Panc1 (cell line): ENCODE results near the gene C1S. TPM values are rescaled to one million over a fixed set of nuclear protein-coding genes. Genes with fewer than 3 reads are reported as not detected.

Experiments
- ATAC-seq: fragments of 200-7000 bp; cut with Tn5 transposase; 2 replicates; pipeline ENCODE4 v1.9.1; 2020; ENCODE audit warnings: mild to moderate bottlenecking, moderate library complexity
- BruUV-seq: library from RNA; stranded (reverse); fragments of 400-500 nt; replicated peaks from 2 replicates; lab custom pipeline; 2021; lab: Mats Ljungman, UMichigan
- CTCF ChIA-PET: fragments of 300-600 bp; sonication (Branson Sonifier 250); formaldehyde crosslinking; loops from one replicate; lab custom pipeline; 2022; ENCODE audit warnings: antibody characterized with exemption; lab: Charles Lee
- POLR2A ChIA-PET: fragments of 300-600 bp; sonication (Branson Sonifier 250); formaldehyde crosslinking; loops from one replicate; lab custom pipeline; 2022; ENCODE audit warnings: antibody characterized with exemption; lab: Charles Lee
- DNase-seq: peaks from one replicate; pipeline ENCODE4 v3.0.0-alpha.2; 2010; ENCODE audit warnings: low read depth, low spot score
- H3K27ac ChIP-seq: 2 replicates; pipeline ENCODE4 v1.5.1; 2011; ENCODE audit warnings: mild to moderate bottlenecking, low read length, inconsistent platforms
- H3K27me3 ChIP-seq: fragments of 200-500 bp; sonication (Bioruptor generic); 2 replicates; pipeline ENCODE4 v1.6.0; 2014; ENCODE audit warnings: low read length, inconsistent platforms; ENCODE audit not compliant: control insufficient read depth, insufficient read depth
- H3K36me3 ChIP-seq: fragments of 200-500 bp; sonication (Bioruptor generic); 2 replicates; pipeline ENCODE4 v1.5.1; 2014; ENCODE audit warnings: inconsistent platforms, mild to moderate bottlenecking, low read length, moderate library complexity; ENCODE audit not compliant: control insufficient read depth, insufficient read depth
- H3K4me1 ChIP-seq: 2 replicates; pipeline ENCODE4 v1.5.1; 2011; ENCODE audit warnings: inconsistent platforms, mild to moderate bottlenecking, low read length, moderate library complexity; ENCODE audit not compliant: control insufficient read depth, insufficient read depth
- H3K4me3 ChIP-seq, 2 experiments: 2 replicates each; pipeline ENCODE4 v1.5.1; 2011 to 2012; ENCODE audit warnings: low read depth in 2 of 2, low read length in 2 of 2, mild to moderate bottlenecking in 2 of 2, inconsistent platforms in 1 of 2, moderate library complexity in 1 of 2
- H3K9me3 ChIP-seq: fragments of 200-500 bp; sonication (Bioruptor generic); 2 replicates; pipeline ENCODE4 v1.5.1; 2014; ENCODE audit warnings: low read depth, mild to moderate bottlenecking, inconsistent platforms, low read length, moderate library complexity; ENCODE audit not compliant: control insufficient read depth, insufficient read depth
- POLR2AphosphoS5 ChIP-seq: IDR thresholded peaks from 2 replicates; pipeline ENCODE4 v1.6.1; 2012; ENCODE audit warnings: mild to moderate bottlenecking, low read depth, low read length, moderate library complexity
- SIN3A ChIP-seq: IDR thresholded peaks from 2 replicates; pipeline ENCODE4 v1.6.1; 2012; ENCODE audit warnings: low read depth, mild to moderate bottlenecking, low read length, moderate library complexity, borderline replicate concordance; ENCODE audit not compliant: insufficient read depth
- TCF7L2 ChIP-seq: IDR thresholded peaks from 2 replicates; pipeline ENCODE4 v1.6.1; 2011; ENCODE audit warnings: mild to moderate bottlenecking, low read depth, low read length, inconsistent platforms
- in situ Hi-C: cut with HindIII; loops from 2 replicates; pipeline ENCODE4 v1.10.0; 2016; ENCODE audit warnings: low sequenced_read_pairs, low pct_unique_long_range_greater_than_20kb
- intact Hi-C: fragments of 100-400 bp; cut with micrococcal nuclease; formaldehyde crosslinking; loops from one replicate; pipeline ENCODE4 v1.10.0; 2022; ENCODE audit not compliant: unreplicated experiment
- total RNA-seq: library from RNA; stranded (reverse); gene quantifications from one replicate; pipeline ENCODE4 v1.2.1, GENCODE V29; 2021; ENCODE audit not compliant: unreplicated experiment
- TF ChIP-seq, protein P1 (sequence below), 2 experiments: IDR thresholded peaks; 2 replicates each; pipeline ENCODE4 v1.6.1; 2011 to 2012; ENCODE audit warnings: low read depth in 2 of 2, control low read depth in 1 of 2, low read length in 1 of 2, mild to moderate bottlenecking in 1 of 2, moderate library complexity in 1 of 2; ENCODE audit not compliant: insufficient read depth in 1 of 2
- TF ChIP-seq, protein P2 (sequence below): fragments of 450-650 bp; IDR thresholded peaks from 2 replicates; pipeline ENCODE4 v1.5.1; 2017; ENCODE audit warnings: mild to moderate bottlenecking

Gene C1S
- total RNA-seq, 1 experiment from 2014 or later, result 1.8 TPM

DNA sequence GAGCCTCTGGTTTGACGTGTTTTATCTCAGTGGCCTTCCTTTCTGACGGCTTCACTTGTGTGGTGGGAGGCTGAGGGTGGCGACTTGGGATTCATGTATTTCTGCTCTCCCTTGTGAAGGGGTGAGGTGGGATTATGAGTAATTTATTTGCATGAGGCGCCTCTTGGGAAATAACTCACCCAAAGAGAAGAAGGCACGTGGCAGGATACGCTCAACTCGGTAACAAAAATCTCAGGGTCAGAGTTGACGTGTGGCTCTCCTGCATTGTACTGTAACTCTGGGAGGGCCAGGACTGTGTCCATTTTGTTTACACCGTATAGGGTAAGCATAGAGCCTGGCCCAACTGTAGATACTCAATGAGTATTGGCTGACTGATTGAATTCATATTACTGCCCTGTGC is 14.6 kb upstream of the C1S start:
- Histone ChIP-seq H3K27ac (no peak overlapping the region), H3K36me3 (no peaks in the 10 kb centered on the region), H3K9me3 (no peaks in the 10 kb centered on the region), H3K4me1 (no peaks in the 10 kb centered on the region), H3K27me3 (no peaks in the 10 kb centered on the region), H3K4me3 (no peak overlapping the region)
- ATAC-seq (no peak), DNase-seq (no peak)
- TF ChIP-seq SIN3A (no peak), POLR2AphosphoS5 (no peak), TCF7L2 (no peak)
- TF ChIP-seq, protein P1, sequence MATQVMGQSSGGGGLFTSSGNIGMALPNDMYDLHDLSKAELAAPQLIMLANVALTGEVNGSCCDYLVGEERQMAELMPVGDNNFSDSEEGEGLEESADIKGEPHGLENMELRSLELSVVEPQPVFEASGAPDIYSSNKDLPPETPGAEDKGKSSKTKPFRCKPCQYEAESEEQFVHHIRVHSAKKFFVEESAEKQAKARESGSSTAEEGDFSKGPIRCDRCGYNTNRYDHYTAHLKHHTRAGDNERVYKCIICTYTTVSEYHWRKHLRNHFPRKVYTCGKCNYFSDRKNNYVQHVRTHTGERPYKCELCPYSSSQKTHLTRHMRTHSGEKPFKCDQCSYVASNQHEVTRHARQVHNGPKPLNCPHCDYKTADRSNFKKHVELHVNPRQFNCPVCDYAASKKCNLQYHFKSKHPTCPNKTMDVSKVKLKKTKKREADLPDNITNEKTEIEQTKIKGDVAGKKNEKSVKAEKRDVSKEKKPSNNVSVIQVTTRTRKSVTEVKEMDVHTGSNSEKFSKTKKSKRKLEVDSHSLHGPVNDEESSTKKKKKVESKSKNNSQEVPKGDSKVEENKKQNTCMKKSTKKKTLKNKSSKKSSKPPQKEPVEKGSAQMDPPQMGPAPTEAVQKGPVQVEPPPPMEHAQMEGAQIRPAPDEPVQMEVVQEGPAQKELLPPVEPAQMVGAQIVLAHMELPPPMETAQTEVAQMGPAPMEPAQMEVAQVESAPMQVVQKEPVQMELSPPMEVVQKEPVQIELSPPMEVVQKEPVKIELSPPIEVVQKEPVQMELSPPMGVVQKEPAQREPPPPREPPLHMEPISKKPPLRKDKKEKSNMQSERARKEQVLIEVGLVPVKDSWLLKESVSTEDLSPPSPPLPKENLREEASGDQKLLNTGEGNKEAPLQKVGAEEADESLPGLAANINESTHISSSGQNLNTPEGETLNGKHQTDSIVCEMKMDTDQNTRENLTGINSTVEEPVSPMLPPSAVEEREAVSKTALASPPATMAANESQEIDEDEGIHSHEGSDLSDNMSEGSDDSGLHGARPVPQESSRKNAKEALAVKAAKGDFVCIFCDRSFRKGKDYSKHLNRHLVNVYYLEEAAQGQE (IDR thresholded peaks at IDR 0.05; ENCODE audit: insufficient read depth in 1 of 2, low read depth in 2 of 2, low read length in 1 of 2), result no peak
- TF ChIP-seq, protein P2, sequence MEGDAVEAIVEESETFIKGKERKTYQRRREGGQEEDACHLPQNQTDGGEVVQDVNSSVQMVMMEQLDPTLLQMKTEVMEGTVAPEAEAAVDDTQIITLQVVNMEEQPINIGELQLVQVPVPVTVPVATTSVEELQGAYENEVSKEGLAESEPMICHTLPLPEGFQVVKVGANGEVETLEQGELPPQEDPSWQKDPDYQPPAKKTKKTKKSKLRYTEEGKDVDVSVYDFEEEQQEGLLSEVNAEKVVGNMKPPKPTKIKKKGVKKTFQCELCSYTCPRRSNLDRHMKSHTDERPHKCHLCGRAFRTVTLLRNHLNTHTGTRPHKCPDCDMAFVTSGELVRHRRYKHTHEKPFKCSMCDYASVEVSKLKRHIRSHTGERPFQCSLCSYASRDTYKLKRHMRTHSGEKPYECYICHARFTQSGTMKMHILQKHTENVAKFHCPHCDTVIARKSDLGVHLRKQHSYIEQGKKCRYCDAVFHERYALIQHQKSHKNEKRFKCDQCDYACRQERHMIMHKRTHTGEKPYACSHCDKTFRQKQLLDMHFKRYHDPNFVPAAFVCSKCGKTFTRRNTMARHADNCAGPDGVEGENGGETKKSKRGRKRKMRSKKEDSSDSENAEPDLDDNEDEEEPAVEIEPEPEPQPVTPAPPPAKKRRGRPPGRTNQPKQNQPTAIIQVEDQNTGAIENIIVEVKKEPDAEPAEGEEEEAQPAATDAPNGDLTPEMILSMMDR, result no peak
- CTCF ChIA-PET, result no interaction called here
- in situ Hi-C loops (no loop called here), intact Hi-C loops (no loop called here)
- no TSS peak for BruUV-seq
- POLR2A ChIA-PET, result no interaction called here

DNA sequence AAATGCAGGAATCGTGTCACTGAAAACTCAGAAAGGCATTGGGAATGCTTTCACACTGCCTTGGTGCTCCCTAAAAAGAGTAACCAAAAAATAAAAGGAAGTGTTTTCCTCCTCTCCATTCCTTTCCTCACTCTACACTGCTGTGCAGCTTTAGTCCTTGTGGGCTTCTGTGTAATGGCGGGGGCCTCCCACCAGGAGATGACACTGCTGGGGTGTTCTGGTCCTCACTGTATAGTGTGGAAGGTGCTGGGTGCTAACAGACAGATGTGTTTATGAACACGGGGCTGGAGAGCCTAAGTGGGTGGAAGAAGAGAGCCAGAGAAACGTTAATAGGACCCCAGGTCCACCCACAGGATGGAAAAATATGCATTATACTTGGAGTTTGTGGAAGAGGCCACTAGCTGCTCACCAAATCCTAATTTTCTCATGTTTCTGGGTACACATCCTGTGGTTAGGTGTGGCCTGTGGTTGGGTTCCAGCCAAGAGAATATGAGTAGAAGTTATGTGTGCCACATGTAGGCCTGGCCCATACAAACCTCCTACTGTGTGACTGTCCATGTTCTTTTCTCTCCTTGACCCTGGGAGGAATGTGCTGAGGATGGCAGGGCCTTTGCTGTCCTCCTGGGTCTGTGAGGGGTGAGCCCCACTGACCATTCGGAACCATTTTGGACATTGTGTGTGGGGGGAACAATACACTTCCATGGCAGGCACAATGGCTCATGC is 14.0 kb upstream of the C1S start:
- ChIA-PET CTCF (no interaction called here), POLR2A (no interaction called here)
- BruUV-seq, result no TSS peak
- no peak overlapping the region for H3K4me3 ChIP-seq
- H3K36me3 ChIP-seq, result no peaks in the 10 kb centered on the region
- H3K27ac ChIP-seq, result no peak overlapping the region
- DNase-seq, result no peak
- H3K27me3 ChIP-seq, result no peaks in the 10 kb centered on the region
- H3K9me3 ChIP-seq, result no peaks in the 10 kb centered on the region
- in situ Hi-C loops, result no loop called here
- no peak for ATAC-seq
- TF ChIP-seq POLR2AphosphoS5 (no peak), SIN3A (no peak), TCF7L2 (no peak)
- TF ChIP-seq, protein P2, result no peak
- TF ChIP-seq, protein P1 (IDR thresholded peaks at IDR 0.05; ENCODE audit: insufficient read depth in 1 of 2, low read depth in 2 of 2, low read length in 1 of 2), result no peak
- intact Hi-C loops, result no loop called here
- H3K4me1 ChIP-seq, result no peaks in the 10 kb centered on the region
